B cell (primary cell): ENCODE results near the gene MRPL24. TPM values are rescaled to one million over a fixed set of nuclear protein-coding genes. Genes with fewer than 3 reads are reported as not detected.

Experiments used
- ATAC-seq: fragments of 200-7000 bp; cut with Tn5 transposase; one replicate; pipeline ENCODE4 v1.10.0; 2021; ENCODE audit warnings: low read depth, mild to moderate bottlenecking, moderate number of reproducible peaks, moderate library complexity
- CTCF ChIA-PET: fragments of 350-600 bp; sonication (Branson Sonifier 250); formaldehyde crosslinking; loops from one replicate; lab custom pipeline; 2021; ENCODE audit warnings: antibody characterized with exemption, inconsistent platforms; lab: Charles Lee
- POLR2A ChIA-PET: fragments of 350-600 bp; sonication (Branson Sonifier 250); formaldehyde crosslinking; loops from one replicate; lab custom pipeline; 2021; ENCODE audit warnings: antibody characterized with exemption; lab: Charles Lee
- DNase-seq: peaks from one replicate; pipeline ENCODE4 v3.0.0; 2013
- H2AFZ ChIP-seq: 2 replicates; pipeline ENCODE4 v1.6.1; 2012; ENCODE audit warnings: mild to moderate bottlenecking, low read depth, low read length; ENCODE audit not compliant: insufficient read depth, poor library complexity, severe bottlenecking
- H3K27ac ChIP-seq, 2 donors: 1 replicate in 1 of 2; 2 replicates in 1 of 2; pipeline ENCODE4 v1.5.1; 2012 to 2013; ENCODE audit warnings: low read length in 2 of 2, mild to moderate bottlenecking in 2 of 2, moderate library complexity in 1 of 2
- H3K27me3 ChIP-seq, 4 experiments: fragments of 200-600 bp in 1 of 4; sonication (generic) in 1 of 4; replicated peaks in 1 of 4; 1 replicate in 2 of 4; 2 replicates in 2 of 4; pipeline versions ENCODE4 v1.6.1 to v1.7.0; 2013 to 2016; ENCODE audit warnings: low read length in 3 of 4, mild to moderate bottlenecking in 2 of 4, mixed read lengths in 1 of 4, moderate library complexity in 1 of 4; ENCODE audit not compliant: insufficient read depth in 4 of 4, control insufficient read depth in 3 of 4; ENCODE audit errors: control extremely low read depth in 1 of 4
- H3K36me3 ChIP-seq, 2 experiments: replicated peaks in 1 of 2; 1 replicate in 1 of 2; 2 replicates in 1 of 2; pipeline versions ENCODE4 v1.6.1 to v1.7.1; 2013; ENCODE audit warnings: low read length in 1 of 2; ENCODE audit not compliant: insufficient read depth in 2 of 2, control insufficient read depth in 1 of 2; ENCODE audit errors: control extremely low read depth in 1 of 2, extremely low read depth in 1 of 2
- H3K4me1 ChIP-seq, 2 donors: fragments of 200-600 bp in 1 of 2; sonication (generic) in 1 of 2; 1 replicate in 1 of 2; 2 replicates in 1 of 2; pipeline versions ENCODE4 v1.5.1 to v1.6.1; 2013 to 2017; ENCODE audit warnings: low read length in 2 of 2; ENCODE audit not compliant: control insufficient read depth in 2 of 2, insufficient read depth in 2 of 2
- H3K4me2 ChIP-seq: replicated peaks from 2 replicates; pipeline ENCODE3; 2012; ENCODE audit warnings: mild to moderate bottlenecking, low read depth, low read length; ENCODE audit not compliant: poor library complexity, severe bottlenecking
- H3K4me3 ChIP-seq, 5 experiments: fragments of 200-600 bp in 1 of 5; sonication (generic) in 1 of 5; 1 replicate in 3 of 5; 2 replicates in 2 of 5; pipeline versions ENCODE4 v1.5.1 to v1.7.0; 2011 to 2016; ENCODE audit warnings: low read length in 4 of 5, mild to moderate bottlenecking in 4 of 5, low read depth in 2 of 5, control low read depth in 1 of 5, moderate library complexity in 1 of 5; ENCODE audit not compliant: insufficient read depth in 1 of 5; ENCODE audit errors: control extremely low read depth in 1 of 5, extremely low read depth in 1 of 5
- H3K79me2 ChIP-seq: fragments of 200-600 bp; sonication (generic); one replicate; pipeline ENCODE4 v1.6.0; 2016; ENCODE audit warnings: low read length; ENCODE audit not compliant: control insufficient read depth, insufficient read depth
- H3K9ac ChIP-seq: fragments of 200-600 bp; sonication (generic); 2 replicates; pipeline ENCODE4 v1.6.1; 2017; ENCODE audit warnings: mild to moderate bottlenecking, low read length, moderate library complexity
- H3K9me3 ChIP-seq, 3 donors: one replicate each; pipeline versions ENCODE4 v1.6.1 to v1.7.1; 2013; ENCODE audit warnings: low read length in 2 of 3; ENCODE audit not compliant: control insufficient read depth in 2 of 3, insufficient read depth in 1 of 3; ENCODE audit errors: control extremely low read depth in 1 of 3
- H4K20me1 ChIP-seq: 2 replicates; pipeline ENCODE4 v1.6.0; 2012; ENCODE audit warnings: mild to moderate bottlenecking, low read length; ENCODE audit not compliant: insufficient read depth, control insufficient read depth, poor library complexity, severe bottlenecking
- H3K27ac Mint-ChIP-seq: one replicate; pipeline ENCODE4 v1.8.0; 2021; ENCODE audit warnings: mixed read lengths
- H3K27me3 Mint-ChIP-seq: one replicate; pipeline ENCODE4 v1.8.0; 2021; ENCODE audit warnings: mixed read lengths
- H3K4me1 Mint-ChIP-seq: one replicate; pipeline ENCODE4 v1.8.0; 2021; ENCODE audit warnings: mixed read lengths
- H3K4me3 Mint-ChIP-seq: one replicate; pipeline ENCODE4 v1.8.0; 2021; ENCODE audit warnings: mixed read lengths
- H3K9me3 Mint-ChIP-seq: one replicate; pipeline ENCODE4 v1.8.0; 2022; ENCODE audit warnings: mixed read lengths; ENCODE audit not compliant: insufficient read depth
- CTCF ChIP-seq: fragments of 200-600 bp; IDR thresholded peaks from one replicate; pipeline ENCODE4 v1.8.0; 2022; ENCODE audit warnings: antibody characterized with exemption, mild to moderate bottlenecking
- EZH2 ChIP-seq: IDR thresholded peaks from 2 replicates; pipeline ENCODE4 v1.6.1; 2012; ENCODE audit warnings: borderline replicate concordance, low read depth, mild to moderate bottlenecking, moderate library complexity, low read length; ENCODE audit not compliant: insufficient read depth, poor library complexity, severe bottlenecking
- WGBS: methylation state at CpG from one replicate; pipeline ENCODE4 v1.1.5; 2013; ENCODE audit warnings: missing lambda C conversion rate; ENCODE audit not compliant: insufficient coverage; 5-methylcytosine and 5-hydroxymethylcytosine counted together
- intact Hi-C: fragments of 100-400 bp; cut with micrococcal nuclease; formaldehyde crosslinking; loops from one replicate; pipeline ENCODE4 v1.10.0; 2022
- polyA plus RNA-seq: library from polyadenylated mRNA; depleted of rRNA; stranded (reverse); fragments of >200 nt; gene quantifications from 2 replicates; pipeline ENCODE4 v1.2.3, GENCODE V29; 2012
- total RNA-seq, 2 donors: library from RNA; stranded (reverse); fragments of 120-200 nt in 1 of 2; gene quantifications; 1 replicate in 1 of 2; 2 replicates in 1 of 2; pipeline versions ENCODE4 v1.2.3 to v1.2.4, GENCODE V29; 2013 to 2022

Gene MRPL24
- total and polyA plus RNA-seq, 2 donors (not counting 1 experiment from before 2014, with no cell fraction given) = 34.6 to 39.4 TPM

- H3K27ac ChIP-seq = no peak overlapping the region
- peaks cover 55% of the 10 kb centered on the region for H4K20me1 ChIP-seq
- DNase-seq (no peak), ATAC-seq (no peak)
- H2AFZ ChIP-seq = no peak overlapping the region
- H3K4me2 ChIP-seq = no peak overlapping the region
- H3K27me3 Mint-ChIP-seq = no peaks in the 10 kb centered on the region
- H3K4me3 ChIP-seq = no peak overlapping the region
- no peak overlapping the region for H3K4me3 Mint-ChIP-seq
- H3K4me1 ChIP-seq = peaks cover 21 to 22% of the 10 kb centered on the region in 2 donors
- no peak overlapping the region for H3K27ac Mint-ChIP-seq
- WGBS = no CpG with 5 or more reads among the region's 3 CpGs
- H3K4me1 Mint-ChIP-seq = peaks cover 60% of the 10 kb centered on the region
- TF ChIP-seq EZH2 (no peak), CTCF (no peak)
- no peaks in the 10 kb centered on the region for H3K9me3 ChIP-seq
- ChIA-PET CTCF (interaction anchor here (2.5 to 9.0 kb wide), 2 partner anchors 44 to 82 kb away, joined by 8 to 87 read pairs; partner anchors contain the start of genes ISG20L2 and METTL25B), POLR2A (no interaction called here)
- no peak overlapping the region for H3K9ac ChIP-seq
- H3K9me3 Mint-ChIP-seq = no peaks in the 10 kb centered on the region
- intact Hi-C loops = no loop called here
- peaks cover 96% of the 10 kb centered on the region for H3K79me2 ChIP-seq
- no peaks in the 10 kb centered on the region for H3K27me3 ChIP-seq
- peaks cover 3 to 27% of the 10 kb centered on the region in 2 experiments for H3K36me3 ChIP-seq
These were observed 31.3 kb upstream of the MRPL24 start for GRCh38 chr1:156772222-156772621.

GRCh38 chr1:156768610-156769295, 27.9 kb upstream of the MRPL24 start:
- Histone ChIP-seq H3K27me3 (no peaks in the 10 kb centered on the region), H3K36me3 (peaks cover 1 to 25% of the 10 kb centered on the region in 2 experiments), H3K4me1 (peaks cover 27 to 32% of the 10 kb centered on the region in 2 donors), H3K79me2 (peaks cover 64% of the 10 kb centered on the region), H3K9me3 (no peaks in the 10 kb centered on the region), H3K9ac (peak overlapping the region; percentile 94), H2AFZ (peak overlapping the region; percentile 68), H3K4me2 (peak overlapping the region; percentile 92), H3K27ac (peak overlapping the region in 1 of 2 donors; percentile 97), H4K20me1 (peaks cover 24% of the 10 kb centered on the region), H3K4me3 (peak overlapping the region; percentile 62 to 97 (median 78))
- CTCF ChIA-PET = interaction anchor here (0.8 to 9.0 kb wide), 5 partner anchors 16 to 78 kb away, joined by 3 to 87 read pairs (median 3); partner anchors contain the start of genes HDGF, ISG20L2, METTL25B and MRPL24
- ATAC-seq (no peak), DNase-seq (no peak)
- TF ChIP-seq EZH2 (no peak), CTCF (no peak)
- POLR2A ChIA-PET = interaction anchor here (0.6 to 3.1 kb wide), 2 partner anchors 28 to 1014 kb away, joined by 9 to 43 read pairs; partner anchors contain the start of gene MRPL24
- H3K27ac Mint-ChIP-seq = no peak overlapping the region
- no peak overlapping the region for H3K4me3 Mint-ChIP-seq
- H3K9me3 Mint-ChIP-seq = no peaks in the 10 kb centered on the region
- WGBS = 49% methylated on average over 5 of the region's 8 CpGs
- H3K4me1 Mint-ChIP-seq = peaks cover 45% of the 10 kb centered on the region
- intact Hi-C loops = loop anchor here (5.0 kb wide), 1 partner anchor 81 kb away; no protein-coding TSS in a partner anchor
- no peaks in the 10 kb centered on the region for H3K27me3 Mint-ChIP-seq
